Measurements from ENCODE around the gene SPRED2.

GRCh38 chr2:65475000-65475399 is 42.6 kb upstream of the SPRED2 start:
- TF ChIP-seq JUN (IDR thresholded peaks at IDR 0.05) (no peak), MYC (IDR thresholded peaks at IDR 0.05; ENCODE audit: borderline replicate concordance, low read length) (no peak), CBX2 (IDR thresholded peaks at IDR 0.05; ENCODE audit: borderline replicate concordance, low read depth) (no peak), RAD21 (conservative IDR thresholded peaks at IDR 0.05 in 1 of 2, IDR thresholded peaks at IDR 0.05 in 1 of 2) (no peak)
- TF ChIP-seq, protein P1, sequence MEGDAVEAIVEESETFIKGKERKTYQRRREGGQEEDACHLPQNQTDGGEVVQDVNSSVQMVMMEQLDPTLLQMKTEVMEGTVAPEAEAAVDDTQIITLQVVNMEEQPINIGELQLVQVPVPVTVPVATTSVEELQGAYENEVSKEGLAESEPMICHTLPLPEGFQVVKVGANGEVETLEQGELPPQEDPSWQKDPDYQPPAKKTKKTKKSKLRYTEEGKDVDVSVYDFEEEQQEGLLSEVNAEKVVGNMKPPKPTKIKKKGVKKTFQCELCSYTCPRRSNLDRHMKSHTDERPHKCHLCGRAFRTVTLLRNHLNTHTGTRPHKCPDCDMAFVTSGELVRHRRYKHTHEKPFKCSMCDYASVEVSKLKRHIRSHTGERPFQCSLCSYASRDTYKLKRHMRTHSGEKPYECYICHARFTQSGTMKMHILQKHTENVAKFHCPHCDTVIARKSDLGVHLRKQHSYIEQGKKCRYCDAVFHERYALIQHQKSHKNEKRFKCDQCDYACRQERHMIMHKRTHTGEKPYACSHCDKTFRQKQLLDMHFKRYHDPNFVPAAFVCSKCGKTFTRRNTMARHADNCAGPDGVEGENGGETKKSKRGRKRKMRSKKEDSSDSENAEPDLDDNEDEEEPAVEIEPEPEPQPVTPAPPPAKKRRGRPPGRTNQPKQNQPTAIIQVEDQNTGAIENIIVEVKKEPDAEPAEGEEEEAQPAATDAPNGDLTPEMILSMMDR (IDR thresholded peaks at IDR 0.05), result no peak
- TF ChIP-seq, protein P2, sequence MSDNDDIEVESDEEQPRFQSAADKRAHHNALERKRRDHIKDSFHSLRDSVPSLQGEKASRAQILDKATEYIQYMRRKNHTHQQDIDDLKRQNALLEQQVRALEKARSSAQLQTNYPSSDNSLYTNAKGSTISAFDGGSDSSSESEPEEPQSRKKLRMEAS (IDR thresholded peaks at IDR 0.05), result no peak
